Effector memory CD8-positive, alpha-beta T cell (primary cell): ENCODE data around the gene FHL2.

Experiments used
- ATAC-seq: fragments of 150-1000 bp; cut with Tn5 transposase; replicated peaks from 2 replicates; pipeline ENCODE4 v1.10.0; 2021; ENCODE audit warnings: mild to moderate bottlenecking, moderate library complexity
- DNase-seq, 3 experiments: peaks; one replicate each; pipeline ENCODE4 v3.0.0; 2021
- H3K27ac Mint-ChIP-seq, 2 donors: one replicate each; pipeline ENCODE4 v1.8.0; 2022; ENCODE audit warnings: mild to moderate bottlenecking in 2 of 2, mixed read lengths in 2 of 2, moderate library complexity in 2 of 2
- H3K27me3 Mint-ChIP-seq, 2 donors: one replicate each; pipeline ENCODE4 v1.8.0; 2022; ENCODE audit warnings: mixed read lengths in 2 of 2
- H3K36me3 Mint-ChIP-seq: one replicate; pipeline ENCODE4 v1.8.0; 2022; ENCODE audit warnings: mild to moderate bottlenecking, moderate library complexity, mixed read lengths; ENCODE audit not compliant: insufficient read depth
- H3K4me1 Mint-ChIP-seq, 2 donors: one replicate each; pipeline ENCODE4 v1.8.0; 2022; ENCODE audit warnings: low read depth in 2 of 2, mixed read lengths in 2 of 2
- H3K4me3 Mint-ChIP-seq, 2 donors: one replicate each; pipeline ENCODE4 v1.8.0; 2022; ENCODE audit warnings: mild to moderate bottlenecking in 2 of 2, mixed read lengths in 2 of 2, moderate library complexity in 2 of 2
- H3K9me3 Mint-ChIP-seq, 2 donors: one replicate each; pipeline ENCODE4 v1.8.0; 2022; ENCODE audit warnings: mixed read lengths in 2 of 2

FHL2 gene

DNA sequence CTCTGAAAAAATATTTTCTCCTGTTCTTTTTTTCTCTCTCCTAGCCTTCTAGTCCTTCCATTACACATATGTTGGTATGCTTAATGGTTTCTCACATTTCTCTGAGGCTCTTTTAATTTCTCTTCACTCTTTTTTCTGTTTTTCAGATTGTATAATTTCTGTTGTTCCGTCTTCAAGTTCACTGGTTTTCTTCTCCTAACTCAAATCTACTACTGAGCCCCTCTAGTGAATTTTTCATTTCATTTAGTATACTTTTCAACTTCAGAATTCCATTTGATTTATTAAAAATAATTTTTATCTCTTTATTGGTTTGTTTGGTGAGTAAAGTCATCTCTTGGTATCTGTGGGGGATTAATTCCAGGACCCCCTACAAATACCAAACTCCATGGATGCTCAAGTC is 41.7 kb downstream of the FHL2 start:
- Mint-ChIP-seq H3K4me3 (no peak overlapping the region), H3K36me3 (peaks cover 34% of the 10 kb centered on the region), H3K9me3 (peaks cover 4 to 5% of the 10 kb centered on the region in 2 donors), H3K27ac (no peak overlapping the region), H3K27me3 (no peaks in the 10 kb centered on the region), H3K4me1 (peaks cover 8 to 16% of the 10 kb centered on the region in 2 donors)
- no peak for ATAC-seq
- no peak for DNase-seq

DNA sequence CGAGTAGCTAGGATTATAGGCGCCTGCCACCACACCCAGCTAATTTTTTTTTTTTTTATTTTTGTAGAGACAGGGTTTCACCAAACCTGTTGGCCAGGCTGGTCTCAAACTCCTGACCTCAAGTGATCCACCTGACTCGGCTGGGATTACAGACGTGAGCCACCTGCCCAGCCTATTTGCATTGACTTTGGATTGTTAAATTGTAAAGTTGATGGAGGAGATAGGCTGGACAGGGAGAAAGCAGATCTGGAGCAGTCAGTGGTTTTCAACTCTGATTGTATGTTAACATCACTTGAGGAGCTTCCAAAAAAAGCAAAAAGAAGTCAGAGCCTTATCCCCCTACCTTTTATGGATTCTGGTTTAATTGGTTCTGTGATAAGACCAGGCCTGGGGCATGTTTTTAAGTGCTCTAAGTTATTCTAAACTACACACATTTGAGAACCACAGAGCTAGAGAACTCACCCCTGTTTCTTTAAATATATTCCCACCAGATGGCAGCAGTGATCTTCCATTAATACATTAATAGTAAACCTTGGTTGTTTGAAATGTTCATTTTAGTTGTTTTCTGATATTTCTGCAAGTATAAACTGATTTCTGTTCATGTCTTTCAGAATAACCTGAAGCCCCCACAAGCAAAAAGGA is 54.0 kb downstream of the FHL2 start:
- peaks cover 0 to 16% of the 10 kb centered on the region in 2 donors for H3K4me1 Mint-ChIP-seq
- peaks cover 61% of the 10 kb centered on the region for H3K36me3 Mint-ChIP-seq
- peak overlapping the region; percentile 15 to 26 for H3K27ac Mint-ChIP-seq
- ATAC-seq (no peak), DNase-seq (no peak)
- H3K4me3 Mint-ChIP-seq, result no peak overlapping the region
- no peaks in the 10 kb centered on the region for H3K27me3 Mint-ChIP-seq
- no peaks in the 10 kb centered on the region for H3K9me3 Mint-ChIP-seq

DNA sequence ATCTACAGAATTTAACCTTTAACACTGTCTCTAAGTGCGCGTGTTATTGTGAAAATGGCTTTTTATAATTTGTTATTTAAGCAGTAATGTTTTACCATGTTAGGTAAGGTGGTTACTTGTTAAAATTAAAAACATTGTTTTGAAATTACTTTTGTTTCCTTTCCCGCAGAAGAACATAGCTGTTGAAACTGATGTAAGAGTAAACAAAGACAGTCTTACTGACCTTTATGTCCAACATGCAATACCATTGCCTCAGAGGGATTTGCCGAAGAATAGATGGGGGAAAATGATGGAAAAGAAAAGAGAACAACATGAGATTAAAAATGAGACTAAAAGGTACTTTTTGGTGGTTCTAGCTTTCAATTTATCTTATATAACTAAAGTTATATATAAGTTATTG is 59.4 kb downstream of the FHL2 start:
- ATAC-seq (no peak), DNase-seq (no peak)
- H3K9me3 Mint-ChIP-seq, result no peaks in the 10 kb centered on the region
- peaks cover 45% of the 10 kb centered on the region for H3K36me3 Mint-ChIP-seq
- H3K4me1 Mint-ChIP-seq, result peaks cover 14 to 38% of the 10 kb centered on the region in 2 donors
- peak overlapping the region; percentile 99 for H3K27ac Mint-ChIP-seq
- no peaks in the 10 kb centered on the region for H3K27me3 Mint-ChIP-seq
- H3K4me3 Mint-ChIP-seq, result peak overlapping the region in 1 of 2 donors; percentile 3

DNA sequence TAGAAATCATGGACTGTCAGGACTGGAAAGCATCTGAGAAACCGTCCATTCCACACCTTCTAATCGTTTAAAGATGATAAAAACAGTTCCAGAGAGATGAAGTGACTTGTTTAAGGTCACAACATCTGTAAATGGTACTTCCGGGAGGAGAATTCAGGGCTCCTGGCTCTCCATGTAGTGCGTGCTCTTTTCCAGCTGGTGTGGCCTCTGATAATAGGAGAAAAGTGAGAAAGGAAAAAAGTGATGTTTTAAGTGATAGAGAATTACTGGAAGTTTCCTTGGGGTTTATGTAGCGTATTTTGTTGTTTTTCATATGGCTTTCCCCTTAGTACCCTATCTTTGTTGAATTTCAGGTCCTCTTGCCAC is 60.8 kb downstream of the FHL2 start:
- Mint-ChIP-seq H3K27ac (peak overlapping the region; percentile 99), H3K36me3 (peaks cover 37% of the 10 kb centered on the region), H3K4me1 (peaks cover 14 to 38% of the 10 kb centered on the region in 2 donors), H3K4me3 (peak overlapping the region; percentile 90 to 93), H3K9me3 (no peaks in the 10 kb centered on the region), H3K27me3 (no peaks in the 10 kb centered on the region)
- DNase-seq (no peak), ATAC-seq (peak; percentile 1)

DNA sequence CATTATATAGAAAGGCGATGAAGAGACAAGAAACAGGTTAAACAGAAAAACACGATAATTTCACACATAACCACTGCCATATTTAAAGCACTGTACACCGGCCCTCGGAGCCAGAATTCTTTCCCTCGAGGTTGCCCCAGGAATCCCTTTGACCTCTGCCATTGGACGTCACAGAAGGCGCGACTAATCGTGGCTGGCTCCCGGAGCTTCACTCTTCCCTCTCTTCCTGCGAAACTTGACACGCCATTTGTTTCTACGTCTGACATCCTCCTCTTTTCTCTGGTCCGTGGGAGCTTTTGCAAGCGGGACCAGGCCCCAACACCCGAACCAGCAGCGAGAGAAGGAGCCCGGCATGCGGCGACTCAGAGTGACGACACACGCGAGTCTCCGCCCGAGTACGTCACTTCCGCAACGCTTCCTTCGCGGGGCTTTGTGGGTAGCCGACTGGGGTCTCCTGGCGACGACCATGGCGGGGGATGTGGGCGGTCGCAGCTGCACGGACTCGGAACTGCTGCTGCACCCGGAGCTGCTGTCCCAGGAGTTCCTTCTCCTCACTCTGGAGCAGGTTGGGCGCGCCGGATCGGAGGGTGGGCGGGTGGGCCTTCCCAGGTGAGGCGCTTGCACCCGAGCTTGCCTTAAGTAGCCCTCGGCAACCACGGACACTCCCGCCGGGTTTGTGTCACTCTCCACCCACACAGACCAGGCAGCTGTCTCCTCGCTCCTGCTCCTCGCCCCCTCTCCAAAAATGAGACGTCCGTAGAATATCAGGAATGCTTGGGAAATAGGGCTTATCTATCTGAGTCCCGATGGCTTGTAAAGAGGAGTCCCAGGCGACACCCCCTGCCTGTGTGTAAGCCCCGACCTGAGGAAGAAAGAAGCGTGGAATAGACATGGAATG is 61.5 kb downstream of the FHL2 start, which contains the start of gene C2orf49:
TSS of gene C2orf49 (plus strand) at position 419 of the 898 bp plus-strand sequence. CDS start at position 467, 48 bp downstream.
- Mint-ChIP-seq H3K9me3 (no peaks in the 10 kb centered on the region), H3K27ac (peak within 1 kb of the TSS; percentile 99), H3K4me3 (peak within 1 kb of the TSS; percentile 90 to 93), H3K4me1 (peaks cover 14 to 38% of the 10 kb centered on the region in 2 donors), H3K27me3 (no peaks in the 10 kb centered on the region), H3K36me3 (peaks cover 31% of the 10 kb centered on the region)
- ATAC-seq (peak; percentile 93), DNase-seq (peak; percentile 88 to 92 (median 89))

DNA sequence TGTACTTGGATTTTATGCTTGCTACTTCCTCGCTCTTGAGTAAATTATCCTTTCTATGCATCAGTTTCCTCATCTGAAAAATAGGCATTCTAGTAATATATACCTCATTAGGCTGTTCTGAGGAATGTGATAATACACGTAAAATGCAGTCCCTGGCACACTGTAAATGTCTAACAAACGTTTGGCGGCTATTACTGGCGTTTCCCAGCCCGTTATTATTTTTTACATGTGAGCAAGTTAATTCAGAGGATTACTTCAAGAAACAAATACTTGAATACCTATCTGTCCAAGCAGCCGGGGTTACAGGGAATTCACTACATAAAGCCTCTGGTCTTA is 62.1 kb downstream of the FHL2 start:
- Mint-ChIP-seq H3K27ac (peak overlapping the region; percentile 99), H3K27me3 (no peaks in the 10 kb centered on the region), H3K4me3 (peak overlapping the region; percentile 90 to 93), H3K36me3 (peaks cover 25% of the 10 kb centered on the region), H3K9me3 (no peaks in the 10 kb centered on the region), H3K4me1 (peaks cover 14 to 38% of the 10 kb centered on the region in 2 donors)
- DNase-seq (no peak), ATAC-seq (no peak)

DNA sequence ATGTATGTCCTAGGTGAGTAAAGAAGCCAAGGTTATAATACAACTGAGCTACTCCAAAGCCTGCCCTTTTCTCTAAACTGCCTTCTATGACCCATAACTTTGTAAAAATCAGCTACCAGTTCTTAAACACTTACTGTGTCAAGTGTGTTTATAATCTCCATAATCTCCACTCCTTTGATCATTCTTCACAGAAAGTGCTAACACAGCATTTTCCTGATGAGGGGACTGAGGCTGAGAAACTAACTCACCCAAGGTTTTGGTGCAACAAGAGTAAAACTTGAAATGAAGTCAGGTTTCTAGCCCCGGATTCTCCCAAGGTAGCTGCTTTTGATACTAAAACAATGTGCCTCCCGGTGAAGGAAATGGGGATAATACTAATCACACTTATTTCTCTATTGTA is 63.4 kb downstream of the FHL2 start:
- peaks cover 18 to 39% of the 10 kb centered on the region in 2 donors for H3K4me1 Mint-ChIP-seq

DNA sequence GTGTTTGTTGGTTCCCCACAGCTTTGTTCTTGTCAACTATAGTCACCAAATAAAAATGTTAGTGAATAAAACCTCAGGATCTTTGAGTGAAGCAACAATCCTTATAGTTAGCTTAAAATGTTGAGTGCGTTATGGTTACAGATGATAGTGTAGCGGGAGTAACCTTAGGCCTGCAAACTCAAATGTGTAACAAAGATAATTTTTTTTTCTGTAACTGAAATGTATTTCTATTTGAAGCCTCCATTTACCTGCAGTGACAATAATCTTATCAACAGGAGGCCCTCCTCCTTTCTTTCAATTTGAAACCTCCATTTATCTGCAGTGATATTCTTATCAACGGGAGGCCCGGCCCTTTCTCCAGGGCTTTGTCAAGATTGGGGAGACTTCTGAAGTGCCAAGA is 64.6 kb downstream of the FHL2 start:
- no peak overlapping the region for H3K27ac Mint-ChIP-seq
- ATAC-seq, result no peak
- H3K4me3 Mint-ChIP-seq, result no peak overlapping the region
- peaks cover 24 to 39% of the 10 kb centered on the region in 2 donors for H3K4me1 Mint-ChIP-seq
- no peak for DNase-seq
- H3K9me3 Mint-ChIP-seq, result no peaks in the 10 kb centered on the region
- H3K36me3 Mint-ChIP-seq, result peaks cover 26% of the 10 kb centered on the region
- H3K27me3 Mint-ChIP-seq, result no peaks in the 10 kb centered on the region

More for the DNA sequence above, 63.4 kb downstream of the FHL2 start:
- Mint-ChIP-seq H3K27ac (no peak overlapping the region), H3K4me3 (no peak overlapping the region), H3K27me3 (no peaks in the 10 kb centered on the region), H3K36me3 (peaks cover 19% of the 10 kb centered on the region), H3K9me3 (no peaks in the 10 kb centered on the region)
- ATAC-seq (no peak), DNase-seq (no peak)

DNA sequence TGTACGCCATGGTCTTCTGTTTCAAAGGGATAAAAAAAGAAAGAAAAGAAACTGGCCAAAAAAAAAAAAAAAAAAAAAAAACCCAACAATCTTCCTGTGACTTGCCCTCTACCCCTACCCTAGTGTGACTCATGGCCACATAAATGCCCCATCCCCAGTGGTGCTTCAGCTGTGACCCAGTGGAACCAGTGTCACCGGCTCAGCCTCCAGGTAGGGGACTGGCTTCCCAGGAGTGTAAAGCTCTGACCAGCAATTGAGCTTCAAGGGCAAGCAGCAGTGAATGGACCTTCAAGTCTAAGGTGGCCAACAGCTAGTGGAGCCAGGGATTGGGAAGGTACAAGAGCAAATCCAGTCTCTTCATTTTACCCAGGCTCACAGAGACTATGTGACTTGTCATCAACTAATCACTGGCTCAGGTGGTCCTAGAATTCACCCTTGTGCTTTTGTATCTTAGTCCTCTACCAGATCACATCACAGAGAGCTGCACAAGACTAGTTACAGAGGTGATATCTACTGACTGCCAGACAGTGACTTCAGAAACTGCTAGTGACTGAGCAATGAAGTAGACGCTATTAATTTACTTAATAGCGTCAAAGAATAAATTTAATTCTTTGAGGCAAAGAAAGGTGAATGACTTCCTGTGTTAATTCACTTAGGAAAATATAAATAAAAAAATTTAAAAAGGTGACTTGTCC is 68.0 kb downstream of the FHL2 start:
- Mint-ChIP-seq H3K36me3 (peaks cover 29% of the 10 kb centered on the region), H3K9me3 (no peaks in the 10 kb centered on the region), H3K27ac (peak overlapping the region; percentile 93 to 98), H3K4me3 (peak overlapping the region; percentile 82 to 83), H3K4me1 (peaks cover 29 to 34% of the 10 kb centered on the region in 2 donors), H3K27me3 (no peaks in the 10 kb centered on the region)
- no peak for ATAC-seq
- DNase-seq, result no peak

DNA sequence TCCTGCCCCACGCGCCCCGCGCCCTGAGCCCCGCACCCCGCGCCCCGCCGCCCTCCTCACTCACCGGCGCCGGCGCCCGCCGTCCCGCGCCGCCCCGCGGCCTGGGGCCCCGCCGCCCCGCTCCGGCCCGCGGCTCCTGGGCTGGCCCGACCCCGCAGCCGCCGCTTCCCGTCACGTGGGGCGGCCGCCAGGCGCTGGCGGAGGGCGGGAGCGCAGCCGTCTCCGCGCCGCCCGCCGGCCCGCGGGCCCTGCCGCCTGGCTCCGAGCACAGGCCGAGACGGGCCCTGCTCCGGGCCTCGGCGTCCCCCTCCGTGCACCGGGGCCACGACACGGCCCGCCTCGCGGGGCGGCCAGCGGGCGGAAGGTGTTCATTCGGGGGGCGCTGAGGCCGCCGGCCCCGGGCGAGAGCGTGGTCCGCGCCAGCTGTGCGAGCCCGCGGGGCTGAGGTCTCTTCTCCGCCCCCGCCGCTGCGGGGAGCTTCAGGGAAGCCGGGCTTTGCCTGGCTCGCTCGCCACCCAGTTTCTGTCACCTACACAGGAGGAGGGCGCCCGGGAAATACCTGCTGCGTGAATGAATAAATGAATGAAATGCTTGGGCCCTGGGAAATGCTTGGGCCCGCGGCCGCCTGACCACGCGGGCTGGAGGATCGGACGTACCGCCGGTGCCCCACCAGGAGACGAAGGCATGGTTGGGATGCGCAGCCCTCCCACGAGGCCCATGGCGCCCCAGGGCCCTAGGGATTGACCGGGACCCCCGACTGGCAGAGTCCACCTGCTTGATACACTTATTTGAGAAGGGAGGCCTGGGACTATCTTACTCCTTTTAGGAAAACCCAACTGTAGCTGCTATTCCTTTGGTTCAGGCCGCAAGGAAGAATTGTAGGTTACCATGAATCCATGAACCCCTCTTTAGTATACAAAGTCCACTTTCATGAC is 69.0 kb downstream of the FHL2 start, which contains the start of gene TGFBRAP1:
TSS of gene TGFBRAP1 (minus strand) at position 175 of the 935 bp plus-strand sequence. CDS start 21,434 bp downstream, outside the sequence.
- Mint-ChIP-seq H3K4me3 (peak within 1 kb of the TSS; percentile 82 to 83), H3K27me3 (no peaks in the 10 kb centered on the region), H3K9me3 (no peaks in the 10 kb centered on the region), H3K27ac (peak within 1 kb of the TSS; percentile 95 to 98), H3K4me1 (peaks cover 29 to 44% of the 10 kb centered on the region in 2 donors), H3K36me3 (peaks cover 28% of the 10 kb centered on the region)
- ATAC-seq (peak; percentile 86), DNase-seq (peak; percentile 44 to 55 (median 54))

DNA sequence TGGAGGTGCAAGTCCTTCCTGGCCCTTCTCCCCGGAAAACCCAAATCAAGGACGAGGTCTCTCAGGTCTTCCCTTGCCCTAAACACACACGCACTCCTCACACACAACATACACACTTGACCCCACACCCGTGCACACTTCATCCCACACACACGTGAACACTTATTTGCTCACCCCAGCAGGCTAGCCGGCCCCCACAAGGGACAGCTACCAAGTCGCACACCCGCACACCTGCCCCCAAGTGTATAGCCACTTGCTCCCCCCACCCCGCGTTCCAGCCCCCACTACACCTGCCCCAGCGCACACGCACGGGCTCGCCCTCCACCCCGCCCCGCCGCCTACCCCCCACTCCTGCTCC is 69.7 kb downstream of the FHL2 start:
- ATAC-seq (peak; percentile 22), DNase-seq (peak in 1 of 3 experiments; percentile 6)
- Mint-ChIP-seq H3K4me3 (peak overlapping the region; percentile 81 to 82), H3K27ac (peak overlapping the region; percentile 95 to 98), H3K36me3 (peaks cover 28% of the 10 kb centered on the region), H3K9me3 (no peaks in the 10 kb centered on the region), H3K27me3 (no peaks in the 10 kb centered on the region), H3K4me1 (peaks cover 29 to 51% of the 10 kb centered on the region in 2 donors)

DNA sequence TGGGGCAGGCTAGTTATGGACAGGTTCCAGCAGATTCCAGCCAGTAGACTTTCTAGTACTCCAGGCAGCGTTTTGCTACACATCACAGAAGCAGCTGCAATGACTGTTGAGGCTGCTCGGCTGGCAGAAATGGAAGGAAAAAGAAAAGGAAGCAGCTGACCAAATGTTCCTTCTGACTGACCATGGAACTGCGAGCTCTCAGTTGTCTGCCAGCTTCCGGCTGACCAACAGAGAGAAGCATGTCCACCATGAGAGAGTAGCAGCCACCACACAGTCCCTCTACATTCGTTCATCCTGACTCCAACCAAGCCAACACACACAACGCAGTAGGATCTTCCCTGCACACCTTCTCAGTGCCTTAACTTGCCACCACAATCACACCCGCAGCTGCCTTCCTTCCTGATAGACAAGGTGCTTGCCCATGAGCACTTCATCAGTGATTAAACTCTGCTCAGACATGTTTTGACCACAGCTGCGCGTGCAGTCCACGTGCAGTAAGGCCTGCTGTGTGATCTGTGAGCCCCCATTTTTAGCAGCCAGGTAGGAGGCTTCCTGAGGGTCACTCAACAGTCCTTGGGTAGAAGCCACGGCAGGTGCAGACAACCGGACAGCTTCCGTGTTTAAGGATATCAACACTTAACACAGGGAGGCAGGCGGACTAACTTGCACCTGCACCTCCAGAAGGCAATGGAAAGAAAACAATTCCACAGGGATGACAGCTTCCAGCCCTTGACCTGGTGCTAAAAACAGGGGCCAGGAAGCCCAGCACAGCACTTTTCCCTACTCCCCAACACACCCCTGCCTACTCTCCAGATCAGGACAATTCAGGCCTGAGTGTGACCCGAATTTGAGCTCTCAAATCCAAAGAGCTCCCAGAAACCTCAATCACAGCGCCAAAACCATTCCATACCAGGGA is 70.3 kb downstream of the FHL2 start:
- H3K27me3 Mint-ChIP-seq, result no peaks in the 10 kb centered on the region
- peaks cover 31 to 57% of the 10 kb centered on the region in 2 donors for H3K4me1 Mint-ChIP-seq
- no peaks in the 10 kb centered on the region for H3K9me3 Mint-ChIP-seq
- H3K27ac Mint-ChIP-seq, result peak overlapping the region; percentile 95 to 98
- DNase-seq (peak; percentile 25 to 29 (median 28)), ATAC-seq (peak; percentile 51)
- H3K4me3 Mint-ChIP-seq, result peak overlapping the region; percentile 81 to 82
- H3K36me3 Mint-ChIP-seq, result peaks cover 28% of the 10 kb centered on the region
